H1 (cell line): Measurements from ENCODE around the gene EMP3. TPM values are rescaled to one million over a fixed set of nuclear protein-coding genes. Genes with fewer than 3 reads are reported as not detected.

Source experiments
- HDAC2 ChIP-seq, 2 experiments: fragments of 300-600 bp in 1 of 2; sonication (generic) in 1 of 2; IDR thresholded peaks; 2 replicates each; pipeline ENCODE4 v1.6.1; 2011 to 2012; ENCODE audit warnings: low read depth in 2 of 2, low read length in 2 of 2, mild to moderate bottlenecking in 2 of 2, moderate library complexity in 2 of 2, borderline replicate concordance in 1 of 2, inconsistent platforms in 1 of 2
- HDAC6 ChIP-seq: IDR thresholded peaks from one replicate; pipeline ENCODE4 v1.7.1; 2012; ENCODE audit warnings: low read depth, mild to moderate bottlenecking, inconsistent platforms, low read length, moderate library complexity
- KDM1A ChIP-seq: fragments of 200-600, 300-600 bp; sonication (generic); IDR thresholded peaks from 2 replicates; pipeline ENCODE4 v1.7.1; 2016; ENCODE audit warnings: mild to moderate bottlenecking, low read length, borderline replicate concordance
- KDM4A ChIP-seq: IDR thresholded peaks from one replicate; pipeline ENCODE4 v1.7.1; 2012; ENCODE audit warnings: low read depth, mild to moderate bottlenecking, moderate library complexity, low read length, inconsistent platforms; ENCODE audit not compliant: severe bottlenecking
- RAD21 ChIP-seq, 2 experiments: IDR thresholded peaks in 1 of 2; conservative IDR thresholded peaks in 1 of 2; 2 replicates each; pipeline ENCODE4 v1.6.1; 2011; ENCODE audit warnings: low read depth in 2 of 2, low read length in 2 of 2, improper control_type of control experiment in 1 of 2, inconsistent platforms in 1 of 2, mild to moderate bottlenecking in 1 of 2, moderate library complexity in 1 of 2
- polyA plus RNA-seq, 7 experiments: library from polyadenylated mRNA; depleted of rRNA in 3 of 7; stranded (reverse) in 5 of 7; unstranded in 2 of 7; fragments of >200 nt in 5 of 7; fragments of 200-250 nt in 2 of 7; gene quantifications; 1 replicate in 5 of 7; 2 replicates in 1 of 7; 4 replicates in 1 of 7; pipeline versions ENCODE4 v1.2.1 to v1.2.3, GENCODE V29; 2011 to 2013; ENCODE audit warnings: missing spikeins in 2 of 7, mixed read lengths in 2 of 7
- total RNA-seq: library from RNA; stranded (reverse); fragmentation: NEBNext Ultra II Directional; extraction: Animal tissue kit (Norgen Biotek cat#: 25700); gene quantifications from 2 replicates; pipeline ENCODE4 v1.2.1, GENCODE V29; 2021
- TF ChIP-seq, protein P1 (sequence below): fragments of 300-600 bp; sonication (generic); IDR thresholded peaks from 2 replicates; pipeline ENCODE4 v1.7.1; 2012; ENCODE audit warnings: low read length, moderate library complexity, mild to moderate bottlenecking, inconsistent platforms; ENCODE audit not compliant: insufficient replicate concordance
- TF ChIP-seq, protein P2 (sequence below), 3 experiments: IDR thresholded peaks; 1 replicate in 2 of 3; 2 replicates in 1 of 3; pipeline versions ENCODE4 v1.5.1 to v1.6.1; 2011; ENCODE audit warnings: low read length in 3 of 3, mild to moderate bottlenecking in 3 of 3, inconsistent platforms in 2 of 3, low read depth in 1 of 3, moderate library complexity in 1 of 3; ENCODE audit not compliant: insufficient read depth in 1 of 3; ENCODE audit errors: control extremely low read depth in 1 of 3

EMP3 gene
- total and polyA plus RNA-seq, 2 of the 8 experiments (the other 6 are each of a cell fraction or from before 2014, with no cell fraction given), result 18.4 to 87.8 TPM

- TF ChIP-seq, protein P1, sequence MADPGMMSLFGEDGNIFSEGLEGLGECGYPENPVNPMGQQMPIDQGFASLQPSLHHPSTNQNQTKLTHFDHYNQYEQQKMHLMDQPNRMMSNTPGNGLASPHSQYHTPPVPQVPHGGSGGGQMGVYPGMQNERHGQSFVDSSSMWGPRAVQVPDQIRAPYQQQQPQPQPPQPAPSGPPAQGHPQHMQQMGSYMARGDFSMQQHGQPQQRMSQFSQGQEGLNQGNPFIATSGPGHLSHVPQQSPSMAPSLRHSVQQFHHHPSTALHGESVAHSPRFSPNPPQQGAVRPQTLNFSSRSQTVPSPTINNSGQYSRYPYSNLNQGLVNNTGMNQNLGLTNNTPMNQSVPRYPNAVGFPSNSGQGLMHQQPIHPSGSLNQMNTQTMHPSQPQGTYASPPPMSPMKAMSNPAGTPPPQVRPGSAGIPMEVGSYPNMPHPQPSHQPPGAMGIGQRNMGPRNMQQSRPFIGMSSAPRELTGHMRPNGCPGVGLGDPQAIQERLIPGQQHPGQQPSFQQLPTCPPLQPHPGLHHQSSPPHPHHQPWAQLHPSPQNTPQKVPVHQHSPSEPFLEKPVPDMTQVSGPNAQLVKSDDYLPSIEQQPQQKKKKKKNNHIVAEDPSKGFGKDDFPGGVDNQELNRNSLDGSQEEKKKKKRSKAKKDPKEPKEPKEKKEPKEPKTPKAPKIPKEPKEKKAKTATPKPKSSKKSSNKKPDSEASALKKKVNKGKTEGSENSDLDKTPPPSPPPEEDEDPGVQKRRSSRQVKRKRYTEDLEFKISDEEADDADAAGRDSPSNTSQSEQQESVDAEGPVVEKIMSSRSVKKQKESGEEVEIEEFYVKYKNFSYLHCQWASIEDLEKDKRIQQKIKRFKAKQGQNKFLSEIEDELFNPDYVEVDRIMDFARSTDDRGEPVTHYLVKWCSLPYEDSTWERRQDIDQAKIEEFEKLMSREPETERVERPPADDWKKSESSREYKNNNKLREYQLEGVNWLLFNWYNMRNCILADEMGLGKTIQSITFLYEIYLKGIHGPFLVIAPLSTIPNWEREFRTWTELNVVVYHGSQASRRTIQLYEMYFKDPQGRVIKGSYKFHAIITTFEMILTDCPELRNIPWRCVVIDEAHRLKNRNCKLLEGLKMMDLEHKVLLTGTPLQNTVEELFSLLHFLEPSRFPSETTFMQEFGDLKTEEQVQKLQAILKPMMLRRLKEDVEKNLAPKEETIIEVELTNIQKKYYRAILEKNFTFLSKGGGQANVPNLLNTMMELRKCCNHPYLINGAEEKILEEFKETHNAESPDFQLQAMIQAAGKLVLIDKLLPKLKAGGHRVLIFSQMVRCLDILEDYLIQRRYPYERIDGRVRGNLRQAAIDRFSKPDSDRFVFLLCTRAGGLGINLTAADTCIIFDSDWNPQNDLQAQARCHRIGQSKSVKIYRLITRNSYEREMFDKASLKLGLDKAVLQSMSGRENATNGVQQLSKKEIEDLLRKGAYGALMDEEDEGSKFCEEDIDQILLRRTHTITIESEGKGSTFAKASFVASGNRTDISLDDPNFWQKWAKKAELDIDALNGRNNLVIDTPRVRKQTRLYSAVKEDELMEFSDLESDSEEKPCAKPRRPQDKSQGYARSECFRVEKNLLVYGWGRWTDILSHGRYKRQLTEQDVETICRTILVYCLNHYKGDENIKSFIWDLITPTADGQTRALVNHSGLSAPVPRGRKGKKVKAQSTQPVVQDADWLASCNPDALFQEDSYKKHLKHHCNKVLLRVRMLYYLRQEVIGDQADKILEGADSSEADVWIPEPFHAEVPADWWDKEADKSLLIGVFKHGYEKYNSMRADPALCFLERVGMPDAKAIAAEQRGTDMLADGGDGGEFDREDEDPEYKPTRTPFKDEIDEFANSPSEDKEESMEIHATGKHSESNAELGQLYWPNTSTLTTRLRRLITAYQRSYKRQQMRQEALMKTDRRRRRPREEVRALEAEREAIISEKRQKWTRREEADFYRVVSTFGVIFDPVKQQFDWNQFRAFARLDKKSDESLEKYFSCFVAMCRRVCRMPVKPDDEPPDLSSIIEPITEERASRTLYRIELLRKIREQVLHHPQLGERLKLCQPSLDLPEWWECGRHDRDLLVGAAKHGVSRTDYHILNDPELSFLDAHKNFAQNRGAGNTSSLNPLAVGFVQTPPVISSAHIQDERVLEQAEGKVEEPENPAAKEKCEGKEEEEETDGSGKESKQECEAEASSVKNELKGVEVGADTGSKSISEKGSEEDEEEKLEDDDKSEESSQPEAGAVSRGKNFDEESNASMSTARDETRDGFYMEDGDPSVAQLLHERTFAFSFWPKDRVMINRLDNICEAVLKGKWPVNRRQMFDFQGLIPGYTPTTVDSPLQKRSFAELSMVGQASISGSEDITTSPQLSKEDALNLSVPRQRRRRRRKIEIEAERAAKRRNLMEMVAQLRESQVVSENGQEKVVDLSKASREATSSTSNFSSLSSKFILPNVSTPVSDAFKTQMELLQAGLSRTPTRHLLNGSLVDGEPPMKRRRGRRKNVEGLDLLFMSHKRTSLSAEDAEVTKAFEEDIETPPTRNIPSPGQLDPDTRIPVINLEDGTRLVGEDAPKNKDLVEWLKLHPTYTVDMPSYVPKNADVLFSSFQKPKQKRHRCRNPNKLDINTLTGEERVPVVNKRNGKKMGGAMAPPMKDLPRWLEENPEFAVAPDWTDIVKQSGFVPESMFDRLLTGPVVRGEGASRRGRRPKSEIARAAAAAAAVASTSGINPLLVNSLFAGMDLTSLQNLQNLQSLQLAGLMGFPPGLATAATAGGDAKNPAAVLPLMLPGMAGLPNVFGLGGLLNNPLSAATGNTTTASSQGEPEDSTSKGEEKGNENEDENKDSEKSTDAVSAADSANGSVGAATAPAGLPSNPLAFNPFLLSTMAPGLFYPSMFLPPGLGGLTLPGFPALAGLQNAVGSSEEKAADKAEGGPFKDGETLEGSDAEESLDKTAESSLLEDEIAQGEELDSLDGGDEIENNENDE, result no peak
- TF ChIP-seq KDM4A (no peak), KDM1A (peak; percentile 100), RAD21 (IDR thresholded peaks at IDR 0.05 in 1 of 2, conservative IDR thresholded peaks at IDR 0.05 in 1 of 2; ENCODE audit: low read depth in 2 of 2, low read length in 2 of 2) (peak; percentile 66 to 72), HDAC6 (no peak), HDAC2 (IDR thresholded peaks at IDR 0.05; ENCODE audit: borderline replicate concordance in 1 of 2, low read depth in 2 of 2, low read length in 2 of 2) (peak in 1 of 2 experiments; percentile 99; a peak in 1 of 4 replicates)
- TF ChIP-seq, protein P2, sequence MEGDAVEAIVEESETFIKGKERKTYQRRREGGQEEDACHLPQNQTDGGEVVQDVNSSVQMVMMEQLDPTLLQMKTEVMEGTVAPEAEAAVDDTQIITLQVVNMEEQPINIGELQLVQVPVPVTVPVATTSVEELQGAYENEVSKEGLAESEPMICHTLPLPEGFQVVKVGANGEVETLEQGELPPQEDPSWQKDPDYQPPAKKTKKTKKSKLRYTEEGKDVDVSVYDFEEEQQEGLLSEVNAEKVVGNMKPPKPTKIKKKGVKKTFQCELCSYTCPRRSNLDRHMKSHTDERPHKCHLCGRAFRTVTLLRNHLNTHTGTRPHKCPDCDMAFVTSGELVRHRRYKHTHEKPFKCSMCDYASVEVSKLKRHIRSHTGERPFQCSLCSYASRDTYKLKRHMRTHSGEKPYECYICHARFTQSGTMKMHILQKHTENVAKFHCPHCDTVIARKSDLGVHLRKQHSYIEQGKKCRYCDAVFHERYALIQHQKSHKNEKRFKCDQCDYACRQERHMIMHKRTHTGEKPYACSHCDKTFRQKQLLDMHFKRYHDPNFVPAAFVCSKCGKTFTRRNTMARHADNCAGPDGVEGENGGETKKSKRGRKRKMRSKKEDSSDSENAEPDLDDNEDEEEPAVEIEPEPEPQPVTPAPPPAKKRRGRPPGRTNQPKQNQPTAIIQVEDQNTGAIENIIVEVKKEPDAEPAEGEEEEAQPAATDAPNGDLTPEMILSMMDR (IDR thresholded peaks at IDR 0.05; ENCODE audit: control extremely low read depth in 1 of 3, insufficient read depth in 1 of 3, low read depth in 1 of 3, low read length in 3 of 3), result peak; percentile 84 to 98 (median 93)
These were observed 26.0 kb downstream of the EMP3 start (continued) for GRCh38 chr19:48351341-48351752.
